GM21367 (cell line): Measurements from ENCODE around the gene PNP.
"Not testable (repeated sequence)": the region's sequence is repeated elsewhere in the genome, so short reads cannot be mapped to it uniquely, and the experiment has no call there.

Source experiments
- ATAC-seq: cut with Tn5 transposase; IDR thresholded peaks from one replicate; pipeline ENCODE4 v1.9.1; 2021; ENCODE audit not compliant: unreplicated experiment

The PNP gene

DNA sequence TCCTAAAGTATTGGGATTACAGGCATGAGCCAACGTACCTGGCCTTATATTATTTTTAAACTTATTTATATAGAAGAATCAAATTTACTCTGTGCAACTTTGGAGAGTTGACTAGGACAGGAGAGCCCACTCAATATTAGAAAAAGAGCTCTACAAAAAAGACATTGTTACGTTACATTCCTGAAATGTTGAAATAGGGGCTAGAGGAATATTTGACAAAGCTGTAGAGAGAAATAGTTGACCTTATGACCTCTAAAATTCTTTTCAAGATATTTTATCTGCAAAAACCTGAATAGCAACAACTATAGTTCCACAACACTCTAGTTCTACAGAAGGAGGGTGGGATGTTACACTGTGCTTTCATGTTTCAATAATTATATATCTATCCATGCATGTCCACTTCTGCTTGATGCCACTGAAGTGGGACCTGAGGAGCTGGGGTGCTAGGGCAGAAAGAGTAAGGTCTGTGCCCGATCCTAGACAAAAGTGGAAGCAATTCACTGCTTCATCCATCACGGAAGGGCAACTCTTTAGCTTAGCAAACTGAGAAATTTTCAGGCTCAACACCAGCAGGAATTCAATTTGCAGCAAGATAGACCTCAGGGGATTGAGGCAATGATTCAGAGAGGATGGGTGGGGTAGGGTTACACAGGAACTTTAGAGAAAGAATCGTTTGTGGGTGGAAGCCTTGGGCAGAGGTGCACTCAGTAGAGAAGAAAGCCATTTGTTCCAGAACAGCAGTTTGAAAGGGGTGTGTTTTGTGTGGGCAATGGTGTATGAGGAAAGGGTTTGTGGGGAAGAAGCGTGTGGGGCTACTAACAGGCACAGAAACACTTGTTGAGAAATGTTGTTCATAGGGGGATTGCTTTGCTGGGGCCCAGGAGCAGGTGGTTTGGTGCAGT is 20.1 kb downstream of the PNP start:
- peak; percentile 30 for ATAC-seq

DNA sequence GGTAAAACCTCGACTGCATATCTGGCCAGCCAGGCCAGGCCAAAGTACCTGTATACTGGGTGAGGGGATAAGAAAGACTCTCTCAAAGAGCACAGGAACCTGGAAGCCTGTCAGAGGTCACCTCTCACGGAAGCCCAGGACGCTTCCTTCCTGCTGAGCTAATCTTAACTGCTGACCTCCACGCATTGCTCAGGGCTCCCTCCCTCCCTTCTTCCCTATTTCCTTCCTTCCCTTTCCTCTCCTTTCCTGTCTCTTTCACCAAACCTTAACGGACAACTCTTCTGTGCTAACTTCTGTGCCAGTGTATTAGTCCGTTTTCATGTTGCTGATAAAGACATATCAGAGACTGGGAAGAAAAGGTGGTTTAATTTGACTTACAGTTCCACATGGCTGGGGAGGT is 21.4 kb downstream of the PNP start:
- ATAC-seq = no peak

- ATAC-seq = no peak
These were observed 23.3 kb downstream of the PNP start for GRCh38 chr14:20492486-20492885.

- no peak for ATAC-seq
These were observed 24.4 kb downstream of the PNP start for GRCh38 chr14:20493634-20494033.

- no peak for ATAC-seq
These were observed 25.9 kb downstream of the PNP start for GRCh38 chr14:20494935-20495766.

DNA sequence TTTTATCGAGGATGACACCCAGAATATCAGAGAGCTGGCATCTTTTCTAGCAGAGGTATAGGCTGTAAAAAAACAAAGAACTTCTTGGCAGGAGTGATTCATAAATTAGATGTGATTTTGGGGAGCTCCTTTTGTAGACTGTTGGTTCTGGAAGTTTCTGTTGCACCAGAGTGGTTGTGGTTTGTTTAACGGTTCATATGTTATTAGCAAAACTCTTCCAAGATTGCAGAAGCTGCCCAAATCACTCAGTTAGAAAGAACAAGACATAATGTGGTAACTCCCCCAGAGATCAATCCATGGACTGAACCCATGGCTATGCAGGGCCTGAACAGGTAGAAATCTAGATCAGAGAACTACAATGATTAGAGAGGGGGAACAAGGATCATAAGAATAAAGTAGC is 29.4 kb downstream of the PNP start:
- ATAC-seq = no peak

GRCh38 chr14:20499108-20499507 is 29.9 kb downstream of the PNP start:
- no peak for ATAC-seq

GRCh38 chr14:20499881-20500280 is 30.7 kb downstream of the PNP start:
- no peak for ATAC-seq

GRCh38 chr14:20501346-20501745 is 32.1 kb downstream of the PNP start:
- no peak for ATAC-seq

- ATAC-seq = no peak
These were observed 34.7 kb downstream of the PNP start for GRCh38 chr14:20503898-20504297.

DNA sequence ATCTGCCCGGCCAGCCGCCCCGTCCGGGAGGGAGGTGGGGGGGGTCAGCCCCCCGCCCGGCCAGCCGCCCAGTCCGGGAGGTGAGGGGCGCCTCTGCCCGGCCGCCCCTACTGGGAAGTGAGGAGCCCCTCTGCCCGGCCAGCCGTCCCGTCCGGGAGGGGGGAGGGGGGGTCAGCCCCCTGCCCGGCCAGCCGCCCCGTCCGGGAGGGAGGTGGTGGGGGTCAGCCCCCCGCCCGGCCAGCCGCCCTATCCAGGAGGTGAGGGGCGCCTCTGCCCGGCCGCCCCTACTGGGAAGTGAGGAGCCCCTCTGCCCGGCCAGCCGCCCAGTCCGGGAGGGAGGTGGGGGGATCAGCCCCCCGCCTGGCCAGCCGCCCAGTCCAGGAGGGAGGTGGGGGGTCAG is 37.1 kb downstream of the PNP start:
- not testable (repeated sequence) for ATAC-seq

GRCh38 chr14:20506752-20507151 is 37.5 kb downstream of the PNP start:
- not testable (repeated sequence) for ATAC-seq

DNA sequence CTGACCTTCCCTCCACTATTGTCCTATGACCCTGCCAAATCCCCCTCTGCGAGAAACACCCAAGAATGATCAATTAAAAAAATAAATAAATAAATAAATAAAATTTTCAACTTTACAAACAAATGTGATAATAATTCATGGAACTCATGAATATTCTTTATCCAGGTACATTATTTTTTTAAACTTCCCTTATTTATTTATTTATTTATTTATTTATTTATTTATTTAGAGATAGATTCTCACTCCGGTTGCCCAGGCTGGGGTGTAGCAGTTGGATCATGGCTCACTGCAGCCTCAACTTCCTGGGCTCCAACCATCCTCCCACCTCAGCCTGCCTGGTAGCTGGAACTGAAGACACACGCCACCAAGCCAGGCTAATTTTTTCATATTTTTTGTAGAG is 38.3 kb downstream of the PNP start:
- not testable (repeated sequence) for ATAC-seq

GRCh38 chr14:20508367-20508766 is 39.2 kb downstream of the PNP start:
- no peak for ATAC-seq

- ATAC-seq = no peak
These were observed 43.1 kb downstream of the PNP start for GRCh38 chr14:20512177-20512905.

GRCh38 chr14:20515846-20516245 is 46.6 kb downstream of the PNP start:
- no peak for ATAC-seq

DNA sequence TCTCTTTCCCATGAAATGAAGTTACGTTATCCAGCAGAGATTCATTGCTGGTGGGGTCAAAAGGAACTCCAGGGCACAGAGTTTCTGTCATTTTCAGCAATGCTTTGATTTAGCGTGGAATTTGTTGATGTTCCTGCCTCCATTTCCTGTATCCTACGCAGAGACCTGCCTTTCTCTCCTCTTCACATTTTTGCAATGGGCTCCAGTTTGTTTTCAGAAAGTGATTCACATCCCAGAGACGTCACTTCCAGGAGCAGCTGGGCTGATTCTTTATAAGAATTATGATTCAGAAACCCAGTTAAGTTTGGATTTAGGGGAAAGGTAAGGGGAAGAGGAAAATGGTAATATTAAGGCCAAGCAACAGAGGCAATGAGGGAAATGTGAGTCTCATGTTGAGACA is 47.7 kb downstream of the PNP start:
- ATAC-seq = no peak

DNA sequence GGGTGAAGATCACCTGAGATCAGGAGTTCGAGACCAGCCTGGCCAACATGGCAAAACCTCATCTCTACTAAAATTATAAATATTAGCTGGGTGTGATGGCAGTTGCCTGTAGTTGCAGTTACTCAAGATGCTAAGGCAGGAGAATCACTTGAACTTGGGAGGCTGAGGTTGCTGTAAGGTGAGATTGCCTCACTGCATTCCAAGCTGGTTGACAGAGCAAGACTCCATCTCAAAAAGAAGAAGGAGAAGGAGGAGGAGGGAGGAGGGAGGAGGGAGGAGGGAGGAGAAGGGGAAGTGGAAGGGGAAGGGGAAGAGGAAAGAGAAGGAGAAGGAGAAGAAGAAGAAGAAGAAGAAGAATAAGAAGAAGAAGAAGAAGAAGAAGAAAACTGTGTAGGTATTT is 53.1 kb downstream of the PNP start:
- ATAC-seq = no peak

GRCh38 chr14:20524027-20524426 is 54.8 kb downstream of the PNP start:
- ATAC-seq = no peak
